PC-3 (cell line): ENCODE measurements around the gene ZNF850.
"Not testable (repeated sequence)": the region's sequence is repeated elsewhere in the genome, so short reads cannot be mapped to it uniquely, and the experiment has no call there.

ENCODE experiments used
- CTCF ChIP-seq: fragments of 300-600 bp; sonication (generic); conservative IDR thresholded peaks from 2 replicates; pipeline ENCODE4 v1.5.1; 2017; ENCODE audit warnings: antibody characterized with exemption, low read depth, mild to moderate bottlenecking, low read length
- EZH2 ChIP-seq: fragments of 300-600 bp; sonication (generic); IDR thresholded peaks from one replicate; pipeline ENCODE4 v1.6.1; 2017; ENCODE audit warnings: antibody characterized with exemption, mild to moderate bottlenecking, low read length; ENCODE audit not compliant: unreplicated experiment

GRCh38 chr19:36736166-36736565 lies 36.4 kb downstream of the ZNF850 start:
- TF ChIP-seq CTCF, EZH2: not testable (repeated sequence)
